WTC11 (cell line): Measurements from ENCODE around the gene JOSD1.

Source experiments
- ATF3 ChIP-seq: sonication (generic); formaldehyde crosslinking; conservative IDR thresholded peaks from 2 replicates; pipeline ENCODE4 v1.8.1; 2022; ENCODE audit warnings: mild to moderate bottlenecking, missing genetic modification reagents
- CTCF ChIP-seq: fragments of 200-600 bp; IDR thresholded peaks from 2 replicates; pipeline ENCODE4 v1.8.0; 2022; ENCODE audit warnings: antibody characterized with exemption
- ESRRA ChIP-seq: sonication (generic); formaldehyde crosslinking; IDR thresholded peaks from 2 replicates; pipeline ENCODE4 v1.8.1; 2022; ENCODE audit warnings: mild to moderate bottlenecking, missing genetic modification reagents, borderline replicate concordance
- GTF2I ChIP-seq: fragments of 250-450 bp; sonication (Bioruptor Pico); conservative IDR thresholded peaks from 2 replicates; pipeline ENCODE4 v1.4.0; 2021; ENCODE audit warnings: mild to moderate bottlenecking
- JUN ChIP-seq: sonication (generic); formaldehyde crosslinking; IDR thresholded peaks from 2 replicates; pipeline ENCODE4 v1.8.0; 2023; ENCODE audit warnings: mild to moderate bottlenecking, missing genetic modification reagents
- KAT7 ChIP-seq: sonication (generic); formaldehyde crosslinking; IDR thresholded peaks from 2 replicates; pipeline ENCODE4 v1.8.1; 2023; ENCODE audit warnings: missing genetic modification reagents, mild to moderate bottlenecking, borderline replicate concordance
- MAX ChIP-seq: sonication (generic); formaldehyde crosslinking; IDR thresholded peaks from 2 replicates; pipeline ENCODE4 v1.8.0; 2022; ENCODE audit warnings: mild to moderate bottlenecking, missing genetic modification reagents
- NR3C1 ChIP-seq: sonication (generic); formaldehyde crosslinking; conservative IDR thresholded peaks from 2 replicates; pipeline ENCODE4 v1.8.1; 2023; ENCODE audit warnings: low read depth, mild to moderate bottlenecking, missing genetic modification reagents
- STAT6 ChIP-seq: sonication (generic); formaldehyde crosslinking; conservative IDR thresholded peaks from 2 replicates; pipeline ENCODE4 v1.8.1; 2023; ENCODE audit warnings: mild to moderate bottlenecking, low read depth, missing genetic modification reagents, moderate library complexity
- TEAD4 ChIP-seq: sonication (generic); formaldehyde crosslinking; IDR thresholded peaks from 2 replicates; pipeline ENCODE4 v1.8.0; 2022; ENCODE audit warnings: mild to moderate bottlenecking, missing genetic modification reagents
- USF2 ChIP-seq: sonication (generic); formaldehyde crosslinking; IDR thresholded peaks from 2 replicates; pipeline ENCODE4 v1.8.1; 2023; ENCODE audit warnings: mild to moderate bottlenecking, missing genetic modification reagents, moderate library complexity
- ZBTB21 ChIP-seq: sonication (generic); formaldehyde crosslinking; IDR thresholded peaks from 2 replicates; pipeline ENCODE4 v1.8.1; 2023; ENCODE audit warnings: mild to moderate bottlenecking, missing genetic modification reagents, borderline replicate concordance
- ZNF121 ChIP-seq: sonication (generic); formaldehyde crosslinking; IDR thresholded peaks from 2 replicates; pipeline ENCODE4 v1.8.0; 2023; ENCODE audit warnings: missing genetic modification reagents
- ZNF416 ChIP-seq: fragments of 250-450 bp; sonication (Bioruptor Pico); IDR thresholded peaks from 2 replicates; pipeline ENCODE4 v1.9.0; 2021; ENCODE audit warnings: mild to moderate bottlenecking, inconsistent platforms

- TF ChIP-seq ZBTB21 (CRISPR knock-in tag), result no peak
- no peak for TF ChIP-seq CTCF
- no peak for TF ChIP-seq ZNF416 (CRISPR knock-in tag)
- TF ChIP-seq TEAD4 (CRISPR knock-in tag), result no peak
- TF ChIP-seq JUN (CRISPR knock-in tag), result no peak
- no peak for TF ChIP-seq NR3C1 (CRISPR knock-in tag)
- TF ChIP-seq MAX (CRISPR knock-in tag), result no peak
- TF ChIP-seq GTF2I, result no peak
- TF ChIP-seq ATF3, result no peak
- TF ChIP-seq ESRRA (CRISPR knock-in tag), result no peak
- TF ChIP-seq USF2 (CRISPR knock-in tag), result no peak
- no peak for TF ChIP-seq STAT6
- TF ChIP-seq KAT7 (CRISPR knock-in tag), result no peak
- no peak for TF ChIP-seq ZNF121 (CRISPR knock-in tag)
Observed at GRCh38 chr22:38745676-38746460, 45.1 kb upstream of the JOSD1 start.
